Lower leg skin (tissue), 4 donors: Measurements from ENCODE around the gene CDHR3. TPM values are rescaled to one million over a fixed set of nuclear protein-coding genes. Genes with fewer than 3 reads are reported as not detected.

Experiments used
- DNase-seq, 2 donors: peaks; one replicate each; pipeline ENCODE4 v3.0.0-alpha.2; 2019; ENCODE audit warnings: low spot score in 2 of 2
- H3K4me3 ChIP-seq: fragments of 200-600 bp; sonication (generic); 2 replicates; pipeline ENCODE4 v1.5.1; 2017; ENCODE audit warnings: mild to moderate bottlenecking, low read depth; ENCODE audit not compliant: poor library complexity, severe bottlenecking
- POLR2A ChIP-seq, 2 donors: fragments of 450-650 bp; IDR thresholded peaks; one replicate each; pipeline ENCODE4 v1.6.1; 2016 to 2017; ENCODE audit warnings: antibody characterized with exemption in 2 of 2, mild to moderate bottlenecking in 1 of 2, moderate library complexity in 1 of 2
- WGBS, 2 donors: methylation state at CpG; one replicate each; pipeline ENCODE4 v1.1.5; 2018; 5-methylcytosine and 5-hydroxymethylcytosine counted together
- intact Hi-C: fragments of 100-400 bp; cut with DNase I; formaldehyde crosslinking; loops from one replicate; pipeline ENCODE4 v1.15.0; 2023; ENCODE audit warnings: low total_unique reads
- total RNA-seq, 4 donors: library from RNA; depleted of rRNA; stranded (reverse); fragments of >200 nt; gene quantifications; one replicate each; pipeline ENCODE4 v1.1.0, GENCODE V29; 2016
- TF ChIP-seq, protein P1 (sequence below), 3 donors: fragments of 450-650 bp; IDR thresholded peaks; one replicate each; pipeline ENCODE4 v1.5.1; 2016; ENCODE audit warnings: antibody characterized with exemption in 3 of 3, mild to moderate bottlenecking in 3 of 3, moderate library complexity in 2 of 3

CDHR3 gene
- total RNA-seq, 4 donors from 2014 or later, result 2.4 to 4.2 (median 3.3) TPM; not detected in 1

GRCh38 chr7:106056513-106057203 is 93.6 kb downstream of the CDHR3 start:
- intact Hi-C loops, result loop anchor here (5.0 kb wide), 1 partner anchor 41 kb away; no protein-coding TSS in a partner anchor
- TF ChIP-seq POLR2A (IDR thresholded peaks at IDR 0.05), result no peak
- TF ChIP-seq, protein P1, sequence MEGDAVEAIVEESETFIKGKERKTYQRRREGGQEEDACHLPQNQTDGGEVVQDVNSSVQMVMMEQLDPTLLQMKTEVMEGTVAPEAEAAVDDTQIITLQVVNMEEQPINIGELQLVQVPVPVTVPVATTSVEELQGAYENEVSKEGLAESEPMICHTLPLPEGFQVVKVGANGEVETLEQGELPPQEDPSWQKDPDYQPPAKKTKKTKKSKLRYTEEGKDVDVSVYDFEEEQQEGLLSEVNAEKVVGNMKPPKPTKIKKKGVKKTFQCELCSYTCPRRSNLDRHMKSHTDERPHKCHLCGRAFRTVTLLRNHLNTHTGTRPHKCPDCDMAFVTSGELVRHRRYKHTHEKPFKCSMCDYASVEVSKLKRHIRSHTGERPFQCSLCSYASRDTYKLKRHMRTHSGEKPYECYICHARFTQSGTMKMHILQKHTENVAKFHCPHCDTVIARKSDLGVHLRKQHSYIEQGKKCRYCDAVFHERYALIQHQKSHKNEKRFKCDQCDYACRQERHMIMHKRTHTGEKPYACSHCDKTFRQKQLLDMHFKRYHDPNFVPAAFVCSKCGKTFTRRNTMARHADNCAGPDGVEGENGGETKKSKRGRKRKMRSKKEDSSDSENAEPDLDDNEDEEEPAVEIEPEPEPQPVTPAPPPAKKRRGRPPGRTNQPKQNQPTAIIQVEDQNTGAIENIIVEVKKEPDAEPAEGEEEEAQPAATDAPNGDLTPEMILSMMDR (IDR thresholded peaks at IDR 0.05), result peak in 1 of 3 donors; percentile 83
- 44 to 47% methylated on average over 9 of the region's 9 CpGs for WGBS, 2 donors
- DNase-seq, result peak; percentile 71 to 93
- no peak overlapping the region for H3K4me3 ChIP-seq

DNA sequence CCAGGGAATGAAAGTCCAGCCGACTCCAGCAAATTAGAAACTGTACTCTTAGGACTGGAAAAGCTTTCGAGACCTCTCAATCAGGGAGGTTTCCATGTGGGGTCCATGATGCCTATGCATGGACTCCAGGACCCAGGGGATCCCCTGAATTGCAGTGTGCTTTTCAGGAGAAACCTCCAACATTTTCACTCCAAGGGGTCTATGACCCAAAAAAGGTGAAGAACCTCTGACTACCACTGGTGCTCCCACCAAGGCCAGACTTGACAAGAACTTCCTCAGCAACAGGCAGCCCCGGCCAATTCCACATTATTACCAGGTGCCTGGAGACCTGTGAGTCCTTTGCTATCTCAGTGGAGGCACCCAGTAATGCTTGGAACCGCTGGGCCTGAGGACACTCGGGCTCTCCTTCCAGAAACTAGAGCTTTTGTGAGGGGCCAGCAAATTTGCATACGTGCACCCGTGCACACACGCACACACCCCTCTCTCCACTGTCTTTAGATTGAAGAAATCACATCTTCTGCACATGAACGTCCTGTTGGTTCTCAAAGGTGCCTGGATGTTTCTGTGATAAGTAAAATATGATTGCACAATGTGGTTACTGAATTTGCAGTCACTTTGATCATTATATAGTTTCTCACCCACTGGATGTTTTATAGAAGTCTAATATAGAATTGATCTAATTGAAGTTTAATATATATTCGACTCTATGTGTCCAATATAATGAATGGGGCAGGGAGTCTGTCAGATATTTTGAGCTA is 94.3 kb downstream of the CDHR3 start:
- TF ChIP-seq POLR2A (IDR thresholded peaks at IDR 0.05), result no peak
- TF ChIP-seq, protein P1 (IDR thresholded peaks at IDR 0.05), result no peak
- DNase-seq, result no peak
- no peak overlapping the region for H3K4me3 ChIP-seq
- intact Hi-C loops, result loop anchor here (5.0 kb wide), 1 partner anchor 40 kb away; no protein-coding TSS in a partner anchor
- 65 to 69% methylated on average over 10 of the region's 10 CpGs for WGBS, 2 donors

DNA sequence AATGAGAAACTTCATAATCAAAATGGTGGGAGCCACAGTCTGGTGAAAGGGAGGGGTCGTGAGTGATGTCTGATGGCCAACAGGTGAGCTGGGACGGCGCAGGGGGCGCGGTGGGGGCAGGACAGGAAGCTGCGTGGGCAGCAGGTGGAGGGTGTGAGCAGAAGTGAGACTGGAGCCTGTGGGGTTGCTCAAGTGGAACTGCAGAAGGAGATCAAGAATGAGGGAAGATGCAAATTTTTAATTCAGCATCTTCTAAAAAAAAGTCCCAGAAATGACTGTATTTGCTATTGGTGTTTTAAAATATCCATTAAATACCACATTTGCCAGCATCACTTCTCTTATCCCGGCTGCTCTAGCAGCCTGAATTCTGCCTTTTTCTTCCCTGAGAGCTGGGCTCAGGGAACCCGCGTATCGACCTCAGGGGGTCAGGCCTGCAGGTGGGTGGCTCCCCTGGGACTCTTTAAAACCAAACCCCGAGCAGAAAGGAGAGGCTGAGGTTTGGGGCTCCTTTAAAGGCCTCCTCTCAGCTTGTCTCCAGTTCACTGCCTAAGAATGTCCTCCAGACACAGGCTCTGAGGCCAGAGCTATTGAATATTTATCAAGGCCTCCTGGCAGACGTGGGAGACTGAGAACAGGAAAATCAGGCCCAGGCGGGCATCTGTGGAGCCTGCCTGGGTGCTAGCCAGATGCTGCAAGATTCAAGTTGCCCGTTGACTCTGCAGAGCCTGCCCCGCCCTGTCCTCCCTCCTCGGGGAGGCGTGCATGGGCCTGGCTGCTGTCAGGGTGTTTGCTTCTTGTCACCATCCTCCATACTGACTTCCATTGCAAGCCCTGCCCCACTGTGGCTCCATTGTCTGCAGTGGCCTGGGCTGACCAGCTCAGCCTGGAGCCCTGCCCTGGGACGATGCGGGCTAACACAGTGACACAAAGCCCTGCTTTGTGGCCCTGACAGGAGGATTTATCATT is 95.2 kb downstream of the CDHR3 start:
- intact Hi-C loops, result loop anchor here (5.0 kb wide), 1 partner anchor 39 kb away; no protein-coding TSS in a partner anchor
- 37 to 50% methylated on average over 16 to 19 of the region's 19 CpGs for WGBS, 2 donors
- no peak for TF ChIP-seq POLR2A (IDR thresholded peaks at IDR 0.05)
- TF ChIP-seq, protein P1 (IDR thresholded peaks at IDR 0.05), result no peak
- DNase-seq, result peak; percentile 87 to 93
- H3K4me3 ChIP-seq, result no peak overlapping the region

- 77 to 83% methylated on average over 3 of the region's 3 CpGs for WGBS, 2 donors
- no peak for TF ChIP-seq POLR2A (IDR thresholded peaks at IDR 0.05)
- TF ChIP-seq, protein P1 (IDR thresholded peaks at IDR 0.05), result no peak
- intact Hi-C loops, result loop anchor here (5.0 kb wide), 1 partner anchor 38 kb away; no protein-coding TSS in a partner anchor
- DNase-seq, result no peak
- H3K4me3 ChIP-seq, result no peak overlapping the region
Measured at GRCh38 chr7:106058928-106059324, 95.9 kb downstream of the CDHR3 start.

DNA sequence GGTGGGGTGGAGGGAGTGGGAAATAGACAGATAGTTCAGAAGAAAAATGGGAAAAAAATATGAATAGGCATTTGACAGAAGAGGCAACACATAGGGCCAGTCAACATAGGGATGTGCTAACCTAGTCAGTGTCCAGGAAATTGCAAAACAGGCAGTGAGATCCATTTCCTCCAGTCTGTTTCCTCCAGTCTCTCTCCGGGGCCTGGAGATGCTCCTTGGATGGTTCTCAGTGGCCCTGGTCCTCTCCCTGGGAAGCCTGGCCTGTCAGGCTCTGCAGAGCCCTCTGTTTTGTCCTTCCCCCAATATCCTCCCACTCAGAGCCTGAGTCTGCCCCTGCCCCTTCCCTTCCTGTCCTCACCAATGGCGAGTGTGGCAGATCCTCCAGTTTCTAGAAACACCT is 96.5 kb downstream of the CDHR3 start:
- no peak for TF ChIP-seq POLR2A (IDR thresholded peaks at IDR 0.05)
- TF ChIP-seq, protein P1 (IDR thresholded peaks at IDR 0.05), result no peak
- DNase-seq, result no peak
- 84 to 91% methylated on average over 2 of the region's 2 CpGs for WGBS, 2 donors
- intact Hi-C loops, result loop anchor here (5.0 kb wide), 1 partner anchor 38 kb away; no protein-coding TSS in a partner anchor
- H3K4me3 ChIP-seq, result no peak overlapping the region
